Caco-2 (cell line): ENCODE measurements around the gene SORBS2. TPM values are rescaled to one million over a fixed set of nuclear protein-coding genes. Genes with fewer than 3 reads are reported as not detected.
A peak's percentile ranks its signal among the peaks of the same experiment; 100 is the strongest.

Source experiments
- BruUV-seq: library from RNA; stranded (reverse); fragments of 400-500 nt; replicated peaks from 2 replicates; lab custom pipeline; 2021; lab: Mats Ljungman, UMichigan
- CTCF ChIA-PET: fragments of 300-600 bp; sonication (Branson Sonifier 250); formaldehyde crosslinking; loops from one replicate; lab custom pipeline; 2022; ENCODE audit warnings: antibody characterized with exemption; lab: Charles Lee
- POLR2A ChIA-PET: fragments of 300-600 bp; sonication (Branson Sonifier 250); formaldehyde crosslinking; loops from one replicate; lab custom pipeline; 2022; ENCODE audit warnings: antibody characterized with exemption; lab: Charles Lee
- DNase-seq, 2 experiments: peaks; one replicate each; pipeline versions ENCODE4 v3.0.0 to v3.0.0-alpha.2; 2020 to 2022
- H3K27me3 ChIP-seq: replicated peaks from 2 replicates; pipeline ENCODE4 v1.6.0; 2011; ENCODE audit warnings: low read length; ENCODE audit not compliant: control insufficient read depth, insufficient read depth
- H3K36me3 ChIP-seq: 2 replicates; pipeline ENCODE4 v1.5.1; 2011; ENCODE audit warnings: low read length; ENCODE audit not compliant: control insufficient read depth, insufficient read depth
- H3K4me1 ChIP-seq: fragments of 250-450 bp; sonication (Bioruptor Pico); 2 replicates; pipeline ENCODE4 v1.5.1; 2020; ENCODE audit warnings: mild to moderate bottlenecking
- H3K4me3 ChIP-seq: 2 replicates; pipeline ENCODE4 v1.5.1; 2011; ENCODE audit warnings: low read depth, mild to moderate bottlenecking, control low read depth, low read length
- H3K9me3 ChIP-seq: fragments of 250-450 bp; sonication (Bioruptor Pico); 2 replicates; pipeline ENCODE4 v1.5.1; 2020; ENCODE audit warnings: mild to moderate bottlenecking, moderate library complexity
- H3K27ac Mint-ChIP-seq: one replicate; pipeline ENCODE4 v1.8.0; 2022; ENCODE audit warnings: mixed read lengths; ENCODE audit not compliant: unreplicated experiment
- H3K27me3 Mint-ChIP-seq: one replicate; pipeline ENCODE4 v1.8.0; 2022; ENCODE audit warnings: mixed read lengths; ENCODE audit not compliant: insufficient read depth, unreplicated experiment
- H3K36me3 Mint-ChIP-seq: one replicate; pipeline ENCODE4 v1.8.0; 2022; ENCODE audit warnings: mild to moderate bottlenecking, mixed read lengths; ENCODE audit not compliant: insufficient read depth, unreplicated experiment
- H3K4me1 Mint-ChIP-seq: one replicate; pipeline ENCODE4 v1.8.0; 2022; ENCODE audit warnings: low read depth, mixed read lengths; ENCODE audit not compliant: unreplicated experiment
- H3K4me3 Mint-ChIP-seq: one replicate; pipeline ENCODE4 v1.8.0; 2022; ENCODE audit warnings: mild to moderate bottlenecking, moderate library complexity, mixed read lengths; ENCODE audit not compliant: unreplicated experiment
- H3K9me3 Mint-ChIP-seq: one replicate; pipeline ENCODE4 v1.8.0; 2022; ENCODE audit warnings: mixed read lengths; ENCODE audit not compliant: unreplicated experiment
- intact Hi-C: fragments of 100-400 bp; cut with micrococcal nuclease; formaldehyde crosslinking; loops from one replicate; pipeline ENCODE4 v1.10.0; 2022; ENCODE audit not compliant: unreplicated experiment
- total RNA-seq: library from RNA; stranded (reverse); gene quantifications from 2 replicates; pipeline ENCODE4 v1.2.3, GENCODE V29; 2022
- TF ChIP-seq, protein P1 (sequence below), 2 experiments: fragments of 200-600 bp in 1 of 2; IDR thresholded peaks; 1 replicate in 1 of 2; 2 replicates in 1 of 2; pipeline versions ENCODE4 v1.5.1 to v1.8.0; 2011 to 2022; ENCODE audit warnings: antibody characterized with exemption in 1 of 2, control low read depth in 1 of 2, inconsistent platforms in 1 of 2, low read depth in 1 of 2, low read length in 1 of 2, mild to moderate bottlenecking in 1 of 2, moderate library complexity in 1 of 2; ENCODE audit not compliant: insufficient read depth in 1 of 2, severe bottlenecking in 1 of 2, unreplicated experiment in 1 of 2

SORBS2 gene
- total RNA-seq, 1 experiment from 2014 or later: 47.7 TPM

DNA sequence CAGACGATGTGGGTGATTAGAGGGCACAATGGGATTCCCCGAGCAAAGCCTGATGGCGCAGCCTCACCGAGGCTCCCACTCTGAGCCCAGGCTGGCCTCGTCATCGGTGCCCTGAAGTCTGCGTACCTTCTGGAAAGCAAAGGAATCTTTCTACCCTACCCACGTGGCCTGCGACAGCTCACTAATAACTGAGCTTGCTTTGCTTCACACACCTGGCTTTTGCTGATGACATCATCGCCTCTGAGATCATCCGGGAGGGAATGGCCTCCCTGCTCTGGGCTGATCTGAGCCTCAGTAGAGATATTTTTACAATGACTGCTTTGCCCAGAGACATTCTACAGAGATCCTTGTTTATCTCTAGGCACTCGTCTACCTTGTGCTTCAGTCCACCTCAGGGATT lies 231.3 kb downstream of the SORBS2 start:
- Histone ChIP-seq H3K4me1 (no peaks in the 10 kb centered on the region), H3K27me3 (no peaks in the 10 kb centered on the region), H3K4me3 (no peak overlapping the region), H3K36me3 (no peaks in the 10 kb centered on the region), H3K9me3 (no peaks in the 10 kb centered on the region)
- Mint-ChIP-seq H3K4me3 (no peak overlapping the region), H3K27ac (peak overlapping the region; percentile 45), H3K4me1 (no peaks in the 10 kb centered on the region), H3K36me3 (no peaks in the 10 kb centered on the region), H3K9me3 (no peaks in the 10 kb centered on the region), H3K27me3 (no peaks in the 10 kb centered on the region)
- no TSS peak for BruUV-seq
- CTCF ChIA-PET: interaction anchor here (0.6 kb wide), 1 partner anchor 9 kb away, joined by 3 read pairs; no protein-coding TSS in a partner anchor
- intact Hi-C loops: no loop called here
- DNase-seq: no peak
- TF ChIP-seq, protein P1, sequence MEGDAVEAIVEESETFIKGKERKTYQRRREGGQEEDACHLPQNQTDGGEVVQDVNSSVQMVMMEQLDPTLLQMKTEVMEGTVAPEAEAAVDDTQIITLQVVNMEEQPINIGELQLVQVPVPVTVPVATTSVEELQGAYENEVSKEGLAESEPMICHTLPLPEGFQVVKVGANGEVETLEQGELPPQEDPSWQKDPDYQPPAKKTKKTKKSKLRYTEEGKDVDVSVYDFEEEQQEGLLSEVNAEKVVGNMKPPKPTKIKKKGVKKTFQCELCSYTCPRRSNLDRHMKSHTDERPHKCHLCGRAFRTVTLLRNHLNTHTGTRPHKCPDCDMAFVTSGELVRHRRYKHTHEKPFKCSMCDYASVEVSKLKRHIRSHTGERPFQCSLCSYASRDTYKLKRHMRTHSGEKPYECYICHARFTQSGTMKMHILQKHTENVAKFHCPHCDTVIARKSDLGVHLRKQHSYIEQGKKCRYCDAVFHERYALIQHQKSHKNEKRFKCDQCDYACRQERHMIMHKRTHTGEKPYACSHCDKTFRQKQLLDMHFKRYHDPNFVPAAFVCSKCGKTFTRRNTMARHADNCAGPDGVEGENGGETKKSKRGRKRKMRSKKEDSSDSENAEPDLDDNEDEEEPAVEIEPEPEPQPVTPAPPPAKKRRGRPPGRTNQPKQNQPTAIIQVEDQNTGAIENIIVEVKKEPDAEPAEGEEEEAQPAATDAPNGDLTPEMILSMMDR (IDR thresholded peaks at IDR 0.05; ENCODE audit: insufficient read depth in 1 of 2, low read depth in 1 of 2, low read length in 1 of 2, severe bottlenecking in 1 of 2, unreplicated experiment in 1 of 2): no peak
- POLR2A ChIA-PET: no interaction called here

DNA sequence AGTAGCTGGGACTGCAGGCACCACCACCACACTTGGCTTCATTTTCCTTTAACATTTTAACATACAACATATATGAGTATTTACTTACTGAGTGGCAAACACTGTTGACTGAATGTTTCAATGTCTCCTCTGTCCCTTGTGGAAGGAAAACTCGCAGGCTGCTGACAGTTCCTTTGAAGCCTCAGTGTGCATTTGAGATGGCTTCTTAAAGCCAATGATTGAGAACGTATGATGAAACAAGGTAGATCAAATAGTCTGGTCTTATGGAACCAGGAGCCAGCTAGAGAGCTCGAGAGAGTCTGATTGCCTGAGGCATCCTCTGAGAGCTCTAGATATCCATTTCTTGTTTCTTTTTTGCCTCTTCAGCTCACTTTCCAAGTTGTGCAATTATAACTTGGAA lies 233.7 kb downstream of the SORBS2 start:
- intact Hi-C loops: no loop called here
- BruUV-seq: no TSS peak
- Mint-ChIP-seq H3K4me3 (no peak overlapping the region), H3K27me3 (no peaks in the 10 kb centered on the region), H3K36me3 (no peaks in the 10 kb centered on the region), H3K27ac (no peak overlapping the region), H3K9me3 (no peaks in the 10 kb centered on the region), H3K4me1 (no peaks in the 10 kb centered on the region)
- Histone ChIP-seq H3K4me3 (no peak overlapping the region), H3K27me3 (no peaks in the 10 kb centered on the region), H3K36me3 (no peaks in the 10 kb centered on the region), H3K9me3 (no peaks in the 10 kb centered on the region), H3K4me1 (no peaks in the 10 kb centered on the region)
- POLR2A ChIA-PET: no interaction called here
- TF ChIP-seq, protein P1 (IDR thresholded peaks at IDR 0.05; ENCODE audit: insufficient read depth in 1 of 2, low read depth in 1 of 2, low read length in 1 of 2, severe bottlenecking in 1 of 2, unreplicated experiment in 1 of 2): no peak
- CTCF ChIA-PET: no interaction called here
- DNase-seq: no peak

DNA sequence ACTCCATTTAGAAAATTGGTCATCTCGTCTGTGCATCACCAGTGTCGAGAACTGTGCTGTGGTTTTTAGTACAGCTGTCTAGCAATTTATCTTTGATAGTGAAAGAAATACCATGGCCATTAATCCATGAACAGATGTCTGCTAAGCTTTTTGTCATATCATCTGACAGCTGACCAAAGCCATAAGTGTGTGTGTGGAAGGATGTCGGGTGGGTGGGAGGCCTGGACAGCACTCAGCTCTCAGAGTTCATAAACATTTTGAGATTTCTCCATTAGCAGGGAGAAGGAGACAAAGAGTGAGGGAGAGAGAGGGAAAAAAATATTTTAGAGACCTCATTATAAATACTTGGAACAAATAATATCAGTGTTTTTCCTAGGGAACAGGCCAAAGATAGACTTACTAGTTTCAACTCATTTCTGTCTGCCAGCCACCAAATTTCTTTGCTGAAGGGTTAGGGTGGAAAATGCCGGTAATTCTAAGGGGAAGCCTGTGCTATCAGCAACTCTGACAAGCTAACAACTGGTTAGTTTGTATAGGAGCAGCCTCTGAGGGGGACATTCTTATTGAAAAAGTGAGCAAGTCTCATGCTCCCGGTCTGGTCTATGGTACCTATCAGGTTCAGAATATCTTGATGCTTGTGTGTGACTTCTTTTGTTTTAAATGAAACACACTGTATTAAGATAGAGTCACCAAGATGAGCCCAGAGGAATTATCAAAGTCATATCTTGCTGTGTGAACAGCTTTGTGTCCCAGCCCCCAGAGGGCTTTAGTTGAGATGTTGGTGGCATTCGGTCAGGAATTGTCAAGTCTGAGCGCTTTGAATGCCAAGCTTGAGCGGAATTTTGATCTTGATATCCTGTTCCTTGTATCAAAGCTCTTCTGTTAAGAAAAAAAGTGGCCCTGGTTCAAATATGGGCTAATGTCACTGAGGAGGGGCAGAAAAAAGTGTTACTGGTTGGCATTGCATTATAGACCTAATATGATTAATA lies 234.7 kb downstream of the SORBS2 start:
- no peaks in the 10 kb centered on the region for H3K9me3 Mint-ChIP-seq
- intact Hi-C loops: no loop called here
- TF ChIP-seq, protein P1 (IDR thresholded peaks at IDR 0.05; ENCODE audit: insufficient read depth in 1 of 2, low read depth in 1 of 2, low read length in 1 of 2, severe bottlenecking in 1 of 2, unreplicated experiment in 1 of 2): no peak
- CTCF ChIA-PET: no interaction called here
- H3K4me1 Mint-ChIP-seq: no peaks in the 10 kb centered on the region
- no peak overlapping the region for H3K27ac Mint-ChIP-seq
- no peaks in the 10 kb centered on the region for H3K9me3 ChIP-seq
- DNase-seq: no peak
- POLR2A ChIA-PET: no interaction called here
- H3K27me3 ChIP-seq: no peaks in the 10 kb centered on the region
- no peak overlapping the region for H3K4me3 ChIP-seq
- no peak overlapping the region for H3K4me3 Mint-ChIP-seq
- no peaks in the 10 kb centered on the region for H3K4me1 ChIP-seq
- no peaks in the 10 kb centered on the region for H3K36me3 Mint-ChIP-seq
- no peaks in the 10 kb centered on the region for H3K27me3 Mint-ChIP-seq
- BruUV-seq: no TSS peak
- no peaks in the 10 kb centered on the region for H3K36me3 ChIP-seq
